ENCODE measurements around the gene ANKFN1.

The ANKFN1 gene

GRCh38 chr17:56148333-56148732 lies 4.9 kb upstream of the ANKFN1 start:
- DNase-seq: no peak

GRCh38 chr17:56149266-56150036 lies 3.8 kb upstream of the ANKFN1 start:
- no peak for DNase-seq

GRCh38 chr17:56150649-56151048 lies 2.6 kb upstream of the ANKFN1 start:
- no peak for DNase-seq

- DNase-seq: no peak
Observed at GRCh38 chr17:56157845-56158244, 4.6 kb downstream of the ANKFN1 start.

- no peak for DNase-seq
Observed at GRCh38 chr17:56158344-56158743, 5.1 kb downstream of the ANKFN1 start.

GRCh38 chr17:56158915-56159825 lies 5.9 kb downstream of the ANKFN1 start:
- DNase-seq: no peak

GRCh38 chr17:56159826-56160380 lies 6.6 kb downstream of the ANKFN1 start:
- no peak for DNase-seq

- DNase-seq: no peak
Observed at GRCh38 chr17:56160422-56160821, 7.1 kb downstream of the ANKFN1 start.

GRCh38 chr17:56165072-56165641 lies 11.9 kb downstream of the ANKFN1 start:
- DNase-seq: no peak

- DNase-seq: no peak
Observed at GRCh38 chr17:56167491-56167890, 14.2 kb downstream of the ANKFN1 start.

GRCh38 chr17:56169621-56170020 lies 16.3 kb downstream of the ANKFN1 start:
- no peak for DNase-seq

- DNase-seq: no peak
Observed at GRCh38 chr17:56171186-56171959, 18.1 kb downstream of the ANKFN1 start.

GRCh38 chr17:56172517-56172982 lies 19.3 kb downstream of the ANKFN1 start:
- DNase-seq: no peak

- DNase-seq: no peak
Observed at GRCh38 chr17:56173026-56173425, 19.8 kb downstream of the ANKFN1 start.

- DNase-seq: no peak
Observed at GRCh38 chr17:56173958-56174835, 20.9 kb downstream of the ANKFN1 start.

GRCh38 chr17:56175299-56175955 lies 22.2 kb downstream of the ANKFN1 start:
- DNase-seq: no peak

- DNase-seq: no peak
Observed at GRCh38 chr17:56176091-56176490, 22.8 kb downstream of the ANKFN1 start.

- DNase-seq: no peak
Observed at GRCh38 chr17:56177361-56177760, 24.1 kb downstream of the ANKFN1 start.

GRCh38 chr17:56178203-56178602 lies 24.9 kb downstream of the ANKFN1 start:
- DNase-seq: no peak

- DNase-seq: no peak
Observed at GRCh38 chr17:56182081-56182480, 28.8 kb downstream of the ANKFN1 start.

- DNase-seq: no peak
Observed at GRCh38 chr17:56184650-56185049, 31.4 kb downstream of the ANKFN1 start.
